Gastrocnemius medialis (tissue), 4 donors: ENCODE results near the gene RASL11B.
"Not testable (repeated sequence)": the region's sequence is repeated elsewhere in the genome, so short reads cannot be mapped to it uniquely, and the experiment has no call there.

Experiments used
- POLR2A ChIP-seq, 2 donors: fragments of 450-650 bp; IDR thresholded peaks; one replicate each; pipeline ENCODE4 v1.6.1; 2017; ENCODE audit warnings: antibody characterized with exemption in 2 of 2, mild to moderate bottlenecking in 2 of 2, moderate library complexity in 2 of 2
- TF ChIP-seq, protein P1 (sequence below), 5 experiments: fragments of 450-650 bp in 3 of 5; fragments of 200-600 bp in 2 of 5; sonication (generic) in 2 of 5; IDR thresholded peaks in 4 of 5; conservative IDR thresholded peaks in 1 of 5; 1 replicate in 4 of 5; 2 replicates in 1 of 5; pipeline ENCODE4 v1.5.1; 2016 to 2019; ENCODE audit warnings: antibody characterized with exemption in 5 of 5, mild to moderate bottlenecking in 3 of 5, moderate library complexity in 3 of 5

DNA sequence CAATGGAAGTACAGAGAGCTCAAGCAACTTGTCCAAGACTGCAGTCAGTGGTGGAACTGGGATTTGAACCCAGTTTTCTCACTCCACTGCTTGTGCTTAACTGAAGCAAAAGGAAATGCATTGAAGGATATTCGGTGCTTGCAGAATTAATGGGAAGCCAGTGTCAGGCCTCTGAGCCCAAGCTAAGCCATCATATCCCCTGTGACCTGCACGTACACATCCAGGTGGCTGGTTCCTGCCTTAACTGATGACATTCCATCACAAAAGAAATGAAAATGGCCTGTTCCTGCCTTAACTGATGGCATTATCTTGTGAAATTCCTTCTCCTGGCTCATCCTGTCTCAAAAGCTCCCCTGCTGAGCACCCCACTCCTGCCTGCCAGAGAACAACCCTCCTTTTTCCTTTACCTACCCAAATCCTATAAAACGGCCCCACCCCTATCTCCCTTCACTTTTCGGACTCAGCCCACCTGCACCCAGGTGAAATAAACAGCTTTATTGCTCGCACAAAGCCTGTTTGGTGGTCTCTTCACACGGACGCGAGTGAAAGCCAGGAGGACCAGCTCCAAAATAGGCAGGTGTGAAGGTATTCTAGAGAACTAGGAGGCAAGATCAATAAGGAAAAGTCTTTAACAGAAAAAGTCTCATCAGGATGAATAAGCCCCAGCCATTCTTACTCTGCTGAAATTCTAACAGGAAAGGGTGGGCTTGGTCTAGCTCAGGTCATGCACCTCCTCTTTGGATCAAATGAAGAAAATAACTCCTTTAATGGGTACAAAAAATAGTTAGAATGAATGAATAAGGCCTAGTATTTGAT is 27.3 kb upstream of the RASL11B start:
- TF ChIP-seq, protein P1, sequence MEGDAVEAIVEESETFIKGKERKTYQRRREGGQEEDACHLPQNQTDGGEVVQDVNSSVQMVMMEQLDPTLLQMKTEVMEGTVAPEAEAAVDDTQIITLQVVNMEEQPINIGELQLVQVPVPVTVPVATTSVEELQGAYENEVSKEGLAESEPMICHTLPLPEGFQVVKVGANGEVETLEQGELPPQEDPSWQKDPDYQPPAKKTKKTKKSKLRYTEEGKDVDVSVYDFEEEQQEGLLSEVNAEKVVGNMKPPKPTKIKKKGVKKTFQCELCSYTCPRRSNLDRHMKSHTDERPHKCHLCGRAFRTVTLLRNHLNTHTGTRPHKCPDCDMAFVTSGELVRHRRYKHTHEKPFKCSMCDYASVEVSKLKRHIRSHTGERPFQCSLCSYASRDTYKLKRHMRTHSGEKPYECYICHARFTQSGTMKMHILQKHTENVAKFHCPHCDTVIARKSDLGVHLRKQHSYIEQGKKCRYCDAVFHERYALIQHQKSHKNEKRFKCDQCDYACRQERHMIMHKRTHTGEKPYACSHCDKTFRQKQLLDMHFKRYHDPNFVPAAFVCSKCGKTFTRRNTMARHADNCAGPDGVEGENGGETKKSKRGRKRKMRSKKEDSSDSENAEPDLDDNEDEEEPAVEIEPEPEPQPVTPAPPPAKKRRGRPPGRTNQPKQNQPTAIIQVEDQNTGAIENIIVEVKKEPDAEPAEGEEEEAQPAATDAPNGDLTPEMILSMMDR (IDR thresholded peaks at IDR 0.05 in 4 of 5, conservative IDR thresholded peaks at IDR 0.05 in 1 of 5) = not testable (repeated sequence)
- not testable (repeated sequence) for TF ChIP-seq POLR2A (IDR thresholded peaks at IDR 0.05)
